DMS 273 (cell line): ENCODE data around the gene TAX1BP3.
"Not testable (repeated sequence)": the region's sequence is repeated elsewhere in the genome, so short reads cannot be mapped to it uniquely, and the experiment has no call there.

Experiments
- DNase-seq: peaks from one replicate; lab custom pipeline; 2025; ENCODE audit not compliant: unreplicated experiment; lab: John Stamatoyannopoulos, UW

TAX1BP3 gene

GRCh38 chr17:3668279-3669084 lies at the start of gene TAX1BP3, which contains the start of gene EMC6:
Gene TAX1BP3, minus strand, starts transcription at chr17:3668578. Its CDS starts 52 bp downstream, at chr17:3668526.
Gene EMC6, plus strand, starts transcription at chr17:3668812. Its CDS starts 335 bp downstream, at chr17:3669147.
- peak; percentile 97 for DNase-seq

- DNase-seq: no peak
Measured at GRCh38 chr17:3715296-3715695, 46.9 kb upstream of the TAX1BP3 start.

GRCh38 chr17:3712811-3713463 lies 44.6 kb upstream of the TAX1BP3 start:
- no peak for DNase-seq

GRCh38 chr17:3710951-3711383 lies 42.6 kb upstream of the TAX1BP3 start:
- no peak for DNase-seq

- no peak for DNase-seq
Measured at GRCh38 chr17:3708366-3708765, 40.0 kb upstream of the TAX1BP3 start.

GRCh38 chr17:3705718-3705984 lies 37.3 kb upstream of the TAX1BP3 start:
- not testable (repeated sequence) for DNase-seq

GRCh38 chr17:3704931-3705717 lies 36.7 kb upstream of the TAX1BP3 start:
- DNase-seq: no peak

- DNase-seq: not testable (repeated sequence)
Measured at GRCh38 chr17:3702041-3702539, 33.7 kb upstream of the TAX1BP3 start.

- DNase-seq: no peak
Measured at GRCh38 chr17:3699951-3700350, 31.6 kb upstream of the TAX1BP3 start.

- no peak for DNase-seq
Measured at GRCh38 chr17:3698139-3698538, 29.8 kb upstream of the TAX1BP3 start.

GRCh38 chr17:3697103-3697476 lies 28.7 kb upstream of the TAX1BP3 start:
- DNase-seq: no peak

GRCh38 chr17:3695723-3696411 lies 27.5 kb upstream of the TAX1BP3 start, which contains the start of gene P2RX5:
Gene P2RX5, minus strand, starts transcription at chr17:3696155. Its CDS starts 150 bp downstream, at chr17:3696005.
- DNase-seq: peak; percentile 69

- peak; percentile 71 for DNase-seq
Measured at GRCh38 chr17:3695129-3695722, 26.8 kb upstream of the TAX1BP3 start.

GRCh38 chr17:3693829-3694231 lies 25.5 kb upstream of the TAX1BP3 start:
- no peak for DNase-seq

GRCh38 chr17:3693141-3693540 lies 24.8 kb upstream of the TAX1BP3 start:
- DNase-seq: no peak

- DNase-seq: no peak
Measured at GRCh38 chr17:3692346-3692745, 24.0 kb upstream of the TAX1BP3 start.

- no peak for DNase-seq
Measured at GRCh38 chr17:3691617-3692067, 23.3 kb upstream of the TAX1BP3 start.

- DNase-seq: no peak
Measured at GRCh38 chr17:3690094-3690715, 21.8 kb upstream of the TAX1BP3 start.

GRCh38 chr17:3689262-3690093 lies 21.1 kb upstream of the TAX1BP3 start:
- no peak for DNase-seq
